ENCODE results near the gene AR. TPM values are rescaled to one million over a fixed set of nuclear protein-coding genes. Genes with fewer than 3 reads are reported as not detected.

The AR gene
- total and polyA plus RNA-seq, 2 of the 8 experiments (the other 6 are each of a cell fraction or from before 2014, with no cell fraction given), result 7.1 to 10.7 TPM

DNA sequence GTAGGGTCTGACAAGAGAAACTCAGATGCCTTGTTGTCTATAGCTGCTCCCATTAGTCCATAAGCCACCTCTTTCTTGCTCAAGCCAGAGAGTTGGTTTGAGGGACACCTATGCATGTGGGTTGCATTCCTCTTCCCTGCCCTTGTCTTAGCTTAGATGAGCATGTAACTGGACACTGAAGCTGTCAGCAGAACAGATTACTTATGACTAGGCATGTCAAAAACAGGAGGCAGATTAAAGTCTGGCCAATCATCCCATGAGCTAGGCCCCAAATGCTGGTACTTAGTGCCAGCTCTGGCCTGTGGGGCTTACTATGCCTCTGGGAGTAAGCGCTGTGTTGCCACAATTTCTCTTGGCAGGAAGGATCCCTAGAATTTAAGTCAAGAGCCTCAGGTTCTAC lies 215.2 kb downstream of the AR start (continued):
- TF ChIP-seq USF2 (IDR thresholded peaks at IDR 0.05; ENCODE audit: low read length) (no peak), NANOG (IDR thresholded peaks at IDR 0.05; ENCODE audit: insufficient read depth, low read depth, low read length, poor library complexity, severe bottlenecking) (no peak), TEAD4 (IDR thresholded peaks at IDR 0.05; ENCODE audit: low read depth, low read length) (no peak), SUZ12 (IDR thresholded peaks at IDR 0.05; ENCODE audit: low read length) (no peak), CHD2 (IDR thresholded peaks at IDR 0.05; ENCODE audit: low read length) (no peak)

Data from H1 (cell line).